ENCODE measurements around the gene MAK.
"Not testable (repeated sequence)": the region's sequence is repeated elsewhere in the genome, so short reads cannot be mapped to it uniquely, and the experiment has no call there.

The MAK gene

GRCh38 chr6:10800810-10801209, 37.5 kb downstream of the MAK start:
- no peak for DNase-seq

GRCh38 chr6:10794239-10794638, 44.1 kb downstream of the MAK start:
- DNase-seq: no peak
- in situ Hi-C loops (cut with HindIII; ENCODE audit: low pct_ligation_motif_present, low pct_unique_long_range_greater_than_20kb, low sequenced_read_pairs): no loop called here

More at GRCh38 chr6:10800810-10801209, 37.5 kb downstream of the MAK start:
- in situ Hi-C loops (cut with HindIII; ENCODE audit: low pct_ligation_motif_present, low pct_unique_long_range_greater_than_20kb, low sequenced_read_pairs): no loop called here

- no peak for DNase-seq
- in situ Hi-C loops (cut with HindIII; ENCODE audit: low pct_ligation_motif_present, low pct_unique_long_range_greater_than_20kb, low sequenced_read_pairs): no loop called here
Observed at GRCh38 chr6:10793695-10794094, 44.6 kb downstream of the MAK start.

- DNase-seq: no peak
- in situ Hi-C loops (cut with HindIII; ENCODE audit: low pct_ligation_motif_present, low pct_unique_long_range_greater_than_20kb, low sequenced_read_pairs): no loop called here
Observed at GRCh38 chr6:10793035-10793434, 45.3 kb downstream of the MAK start.

- in situ Hi-C loops (cut with HindIII; ENCODE audit: low pct_ligation_motif_present, low pct_unique_long_range_greater_than_20kb, low sequenced_read_pairs): no loop called here
- DNase-seq: no peak
Observed at GRCh38 chr6:10792101-10792500, 46.2 kb downstream of the MAK start.

- in situ Hi-C loops (cut with HindIII; ENCODE audit: low pct_ligation_motif_present, low pct_unique_long_range_greater_than_20kb, low sequenced_read_pairs): no loop called here
- no peak for DNase-seq
Observed at GRCh38 chr6:10791673-10792072, 46.7 kb downstream of the MAK start.

- no peak for DNase-seq
- in situ Hi-C loops (cut with HindIII; ENCODE audit: low pct_ligation_motif_present, low pct_unique_long_range_greater_than_20kb, low sequenced_read_pairs): no loop called here
Observed at GRCh38 chr6:10779076-10779475, 59.3 kb downstream of the MAK start.

GRCh38 chr6:10778230-10778629, 60.1 kb downstream of the MAK start:
- in situ Hi-C loops (cut with HindIII; ENCODE audit: low pct_ligation_motif_present, low pct_unique_long_range_greater_than_20kb, low sequenced_read_pairs): no loop called here
- DNase-seq: no peak

GRCh38 chr6:10771371-10771894, 66.9 kb downstream of the MAK start:
- DNase-seq: no peak
- in situ Hi-C loops (cut with HindIII; ENCODE audit: low pct_ligation_motif_present, low pct_unique_long_range_greater_than_20kb, low sequenced_read_pairs): no loop called here

- DNase-seq: no peak
- in situ Hi-C loops (cut with HindIII; ENCODE audit: low pct_ligation_motif_present, low pct_unique_long_range_greater_than_20kb, low sequenced_read_pairs): no loop called here
Observed at GRCh38 chr6:10769419-10769818, 68.9 kb downstream of the MAK start.

GRCh38 chr6:10763006-10763405, 75.3 kb downstream of the MAK start:
- in situ Hi-C loops (cut with HindIII; ENCODE audit: low pct_ligation_motif_present, low pct_unique_long_range_greater_than_20kb, low sequenced_read_pairs): no loop called here
- no peak for DNase-seq

- in situ Hi-C loops (cut with HindIII; ENCODE audit: low pct_ligation_motif_present, low pct_unique_long_range_greater_than_20kb, low sequenced_read_pairs): no loop called here
Observed at GRCh38 chr6:10759884-10760329, 78.4 kb downstream of the MAK start.

GRCh38 chr6:10759312-10759839, 79.0 kb downstream of the MAK start:
- peak; percentile 95 for DNase-seq
- in situ Hi-C loops (cut with HindIII; ENCODE audit: low pct_ligation_motif_present, low pct_unique_long_range_greater_than_20kb, low sequenced_read_pairs): no loop called here

More at GRCh38 chr6:10759884-10760329, 78.4 kb downstream of the MAK start:
- DNase-seq: peak; percentile 89

GRCh38 chr6:10756085-10756484, 82.3 kb downstream of the MAK start:
- no peak for DNase-seq
- in situ Hi-C loops (cut with HindIII; ENCODE audit: low pct_ligation_motif_present, low pct_unique_long_range_greater_than_20kb, low sequenced_read_pairs): no loop called here

- in situ Hi-C loops (cut with HindIII; ENCODE audit: low pct_ligation_motif_present, low pct_unique_long_range_greater_than_20kb, low sequenced_read_pairs): not testable (repeated sequence)
Observed at GRCh38 chr6:10751757-10752156, 86.6 kb downstream of the MAK start.

GRCh38 chr6:10750568-10750967, 87.8 kb downstream of the MAK start:
- DNase-seq; in situ Hi-C loops (cut with HindIII; ENCODE audit: low pct_ligation_motif_present, low pct_unique_long_range_greater_than_20kb, low sequenced_read_pairs): not testable (repeated sequence)

More at GRCh38 chr6:10751757-10752156, 86.6 kb downstream of the MAK start:
- DNase-seq: not testable (repeated sequence)

GRCh38 chr6:10749734-10750133, 88.6 kb downstream of the MAK start:
- no peak for DNase-seq
- in situ Hi-C loops (cut with HindIII; ENCODE audit: low pct_ligation_motif_present, low pct_unique_long_range_greater_than_20kb, low sequenced_read_pairs): no loop called here

- DNase-seq: peak; percentile 96
- in situ Hi-C loops (cut with HindIII; ENCODE audit: low pct_ligation_motif_present, low pct_unique_long_range_greater_than_20kb, low sequenced_read_pairs): no loop called here
Observed at GRCh38 chr6:10747251-10747972, 90.9 kb downstream of the MAK start, which contains the start of gene TMEM14B. TSS of gene TMEM14B (plus strand) at chr6:10747805. CDS start at chr6:10749246, 1,441 bp downstream.

- in situ Hi-C loops (cut with HindIII; ENCODE audit: low pct_ligation_motif_present, low pct_unique_long_range_greater_than_20kb, low sequenced_read_pairs): no loop called here
- DNase-seq: no peak
Observed at GRCh38 chr6:10746915-10747250, 91.5 kb downstream of the MAK start.

GRCh38 chr6:10745116-10745515, 93.2 kb downstream of the MAK start:
- in situ Hi-C loops (cut with HindIII; ENCODE audit: low pct_ligation_motif_present, low pct_unique_long_range_greater_than_20kb, low sequenced_read_pairs): no loop called here

More at GRCh38 chr6:10745116-10745515, 93.2 kb downstream of the MAK start:
- no peak for DNase-seq
